NAMALWA (cell line): ENCODE results near the gene TENT5C.

Source experiments
- DNase-seq: peaks from one replicate; pipeline ENCODE4 v3.0.0-alpha.2; 2015; ENCODE audit warnings: low spot score

The TENT5C gene

DNA sequence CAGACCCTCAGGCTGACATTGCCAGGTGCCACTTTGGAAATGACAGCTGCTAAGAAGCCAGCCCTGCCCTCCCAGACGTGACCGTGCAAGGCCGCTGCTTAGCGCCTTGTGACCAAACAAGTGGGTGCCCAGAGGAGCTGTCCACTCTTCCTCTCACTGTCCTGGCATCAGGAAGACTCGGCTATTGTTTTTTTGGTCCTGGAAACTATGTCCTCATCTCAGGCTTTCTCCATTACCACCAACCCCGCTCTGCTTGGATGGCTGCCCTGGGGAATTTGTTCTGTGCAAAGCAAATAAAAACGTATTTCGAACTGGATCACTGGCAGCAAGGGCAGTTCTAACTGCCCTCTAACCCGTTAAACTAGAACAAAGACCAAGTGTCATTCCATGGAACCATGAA is 13.7 kb upstream of the TENT5C start:
- no peak for DNase-seq

DNA sequence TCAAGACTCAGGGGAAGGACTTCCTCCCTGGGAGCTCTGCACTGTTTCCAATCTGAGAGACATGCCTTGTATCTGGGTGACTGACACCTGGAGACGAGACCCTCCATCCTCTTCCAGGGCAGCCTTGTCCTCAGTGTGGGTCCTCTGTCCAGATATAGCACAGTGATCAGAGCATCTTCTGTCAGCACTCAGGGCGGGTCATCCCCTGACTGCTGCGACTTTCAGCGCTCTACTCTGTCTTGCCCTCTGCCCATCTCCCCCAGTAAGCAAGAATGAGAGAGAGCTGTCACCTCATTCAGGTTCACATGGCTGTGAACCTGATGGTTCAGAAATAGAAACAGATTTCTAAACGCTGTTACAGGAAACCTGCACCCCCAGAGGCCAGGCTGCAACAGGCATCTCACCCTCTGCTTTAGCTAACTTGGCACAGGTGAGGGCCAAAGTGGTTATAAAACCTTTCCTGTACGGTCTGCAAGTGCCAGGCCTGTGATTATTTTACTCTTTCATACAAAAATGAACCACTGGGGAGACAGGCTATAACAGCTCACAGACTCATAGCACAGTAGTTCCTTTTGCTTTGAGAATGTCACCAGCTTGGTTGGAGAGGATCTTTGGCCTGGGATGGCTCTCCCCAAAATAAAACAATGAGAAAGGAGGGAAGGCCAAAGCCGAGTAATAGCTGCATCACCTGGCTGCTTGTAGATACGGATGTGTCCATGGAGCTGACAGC is 11.4 kb upstream of the TENT5C start:
- DNase-seq: no peak

DNA sequence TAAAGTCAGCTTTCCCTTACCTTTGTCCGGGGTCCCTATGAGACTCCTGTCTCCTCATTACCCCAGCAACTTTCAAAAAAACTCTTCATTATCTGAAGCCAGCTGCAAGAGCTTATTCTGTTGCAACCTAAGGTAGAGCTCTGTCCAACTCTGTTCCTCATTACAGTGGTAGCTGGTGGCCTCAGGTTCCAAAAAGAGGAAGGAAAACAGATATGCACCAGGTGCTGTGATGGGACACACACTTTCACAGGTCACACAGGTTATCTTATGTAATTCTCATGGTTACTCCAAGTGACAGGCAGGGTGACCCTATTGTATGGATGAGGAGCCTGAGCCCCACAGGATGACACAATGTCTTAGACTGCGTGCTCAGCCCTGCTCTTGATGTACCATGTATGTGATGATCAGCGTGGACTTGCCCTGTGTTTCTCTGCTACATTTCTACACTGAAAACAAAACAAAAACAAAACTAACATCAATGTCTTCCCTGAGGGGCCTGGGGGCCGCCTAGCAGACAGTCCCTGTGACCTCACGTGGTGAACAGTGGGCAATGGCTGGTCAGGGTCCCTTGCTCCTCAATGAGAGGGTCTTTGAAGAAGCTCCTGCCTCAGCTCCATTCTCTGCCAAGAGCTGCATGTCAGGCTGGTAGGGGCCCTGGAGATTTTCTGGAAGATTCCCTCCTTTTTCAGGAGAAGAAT is 9.7 kb upstream of the TENT5C start:
- peak; percentile 9 for DNase-seq

DNA sequence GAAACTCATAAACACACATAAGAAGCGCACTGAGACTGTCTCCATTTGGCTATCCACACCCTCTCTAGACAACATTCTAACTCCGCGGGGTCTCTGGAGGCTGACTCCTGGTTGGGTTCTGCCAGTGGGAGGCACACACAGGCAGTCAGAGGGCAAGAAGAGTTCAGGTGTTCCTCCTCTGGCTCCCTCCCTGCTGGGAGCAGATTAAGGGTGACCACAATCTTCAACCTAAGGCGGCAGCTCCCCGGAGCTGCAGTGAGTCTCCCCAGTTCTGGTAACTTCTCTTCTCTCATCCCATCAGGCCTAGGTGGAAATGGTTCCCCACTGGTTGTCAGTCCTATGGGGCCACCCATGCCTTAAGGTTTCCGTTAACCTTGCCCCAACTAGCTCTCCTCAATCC is 7.4 kb upstream of the TENT5C start:
- DNase-seq: no peak

DNA sequence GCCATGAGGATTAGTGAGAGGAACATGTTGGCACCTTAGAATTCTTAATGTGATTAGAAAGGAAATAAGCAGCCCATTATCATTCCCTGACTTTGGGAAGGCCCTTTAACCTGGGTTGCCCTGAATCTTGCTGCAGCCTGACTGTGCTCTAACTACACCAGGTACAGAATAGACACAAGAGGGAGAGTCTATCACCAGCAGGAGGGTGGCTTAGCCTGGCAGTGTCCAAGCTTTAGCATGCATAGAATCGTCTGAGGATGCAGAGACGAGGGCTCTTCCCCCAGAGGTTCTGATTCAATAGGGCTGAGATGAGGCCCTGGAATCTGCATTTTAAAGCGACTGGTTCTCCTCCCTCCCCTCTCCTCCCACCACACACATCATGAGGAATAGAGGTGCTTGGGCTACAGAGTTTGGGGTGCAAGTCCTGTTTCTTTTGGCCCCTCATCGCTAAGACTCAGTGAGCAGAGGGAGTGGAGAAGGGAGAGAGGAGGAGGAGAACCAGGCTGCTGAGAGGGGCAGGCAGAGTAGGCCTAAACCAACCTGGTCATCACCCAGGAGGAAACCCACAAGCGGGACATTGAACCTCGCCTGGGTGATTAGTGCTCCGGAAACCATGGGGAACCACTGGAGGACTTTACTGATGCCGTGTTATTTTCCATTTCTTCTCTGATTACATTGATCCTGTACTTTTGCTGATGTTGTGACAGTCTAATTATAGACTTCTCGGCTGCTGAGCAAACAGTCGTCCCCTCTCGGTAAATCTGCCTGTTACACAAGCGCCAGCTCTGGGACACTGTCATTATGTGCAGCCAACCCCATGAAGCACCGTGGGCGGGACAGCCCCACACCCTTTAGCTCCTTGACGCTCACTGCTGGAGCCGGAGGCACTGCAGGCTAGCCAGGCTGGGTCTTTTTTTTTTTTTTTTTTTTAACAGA is 6.3 kb upstream of the TENT5C start:
- no peak for DNase-seq

DNA sequence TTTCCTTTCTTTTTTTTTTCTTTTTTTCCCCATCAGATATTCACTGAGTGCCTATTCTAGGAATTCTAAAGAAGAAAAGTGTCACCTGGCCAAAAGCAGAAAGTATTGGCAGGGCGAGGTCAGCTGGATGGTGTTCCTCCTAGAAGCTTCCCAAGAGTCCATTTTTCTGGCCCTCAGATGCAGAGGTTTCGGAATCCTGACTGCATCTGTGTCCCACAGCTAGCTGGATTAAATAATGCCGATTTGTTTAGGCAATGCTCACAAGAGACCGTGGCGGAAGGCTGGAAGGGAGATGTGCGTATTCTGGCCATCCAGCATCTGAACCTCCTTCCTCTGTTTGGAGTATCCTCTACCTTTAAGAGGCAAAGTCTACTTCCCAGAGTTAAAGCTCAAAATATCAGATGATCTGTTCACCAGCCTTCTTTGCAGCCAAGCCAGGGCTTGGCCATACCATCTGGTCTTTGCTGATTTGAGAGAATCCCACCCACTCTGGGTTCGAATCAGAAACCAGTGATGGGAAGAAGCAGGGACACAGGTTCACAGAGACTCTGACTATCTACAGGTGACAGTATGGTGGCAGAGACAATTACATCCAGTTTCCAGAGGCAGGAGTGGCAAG is 5.4 kb upstream of the TENT5C start:
- no peak for DNase-seq

DNA sequence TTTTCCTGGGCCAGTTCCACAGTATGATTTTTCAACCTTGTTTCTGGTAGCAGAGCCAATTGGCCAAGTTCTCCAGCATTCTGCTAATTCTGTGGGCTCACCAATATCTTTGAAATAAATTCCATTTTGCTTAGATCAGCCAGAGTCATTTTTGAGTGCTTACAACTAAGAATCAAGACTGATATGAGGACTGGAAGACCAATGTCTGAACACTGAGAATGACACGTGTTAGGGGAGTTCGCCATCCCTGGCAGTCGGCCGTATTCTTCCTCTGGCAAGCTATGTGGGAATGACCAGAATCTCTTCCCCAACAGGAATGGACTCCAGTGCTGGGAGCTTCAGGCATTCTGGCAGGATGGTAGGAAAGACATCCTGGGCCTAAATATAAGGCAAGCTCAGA is 4.9 kb upstream of the TENT5C start:
- DNase-seq: no peak

DNA sequence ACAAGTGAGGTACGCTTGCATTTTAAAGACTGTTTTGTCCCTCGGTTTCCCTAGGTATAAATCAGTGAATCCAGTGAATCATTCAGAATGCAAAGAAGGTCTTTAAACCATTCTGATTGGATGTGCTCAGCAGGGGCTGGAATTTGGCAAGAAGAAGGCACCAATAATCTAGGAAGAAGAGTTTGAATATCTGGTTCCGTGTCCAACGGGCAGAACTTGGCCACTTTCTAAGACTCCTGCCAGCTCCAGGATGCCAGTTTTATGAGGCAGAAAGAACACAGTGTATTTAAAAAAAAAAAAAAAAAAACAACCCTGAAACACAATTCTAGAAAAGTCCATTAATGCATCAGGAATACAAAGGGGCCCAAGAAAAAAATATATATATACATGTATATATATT is 3.0 kb upstream of the TENT5C start:
- no peak for DNase-seq

DNA sequence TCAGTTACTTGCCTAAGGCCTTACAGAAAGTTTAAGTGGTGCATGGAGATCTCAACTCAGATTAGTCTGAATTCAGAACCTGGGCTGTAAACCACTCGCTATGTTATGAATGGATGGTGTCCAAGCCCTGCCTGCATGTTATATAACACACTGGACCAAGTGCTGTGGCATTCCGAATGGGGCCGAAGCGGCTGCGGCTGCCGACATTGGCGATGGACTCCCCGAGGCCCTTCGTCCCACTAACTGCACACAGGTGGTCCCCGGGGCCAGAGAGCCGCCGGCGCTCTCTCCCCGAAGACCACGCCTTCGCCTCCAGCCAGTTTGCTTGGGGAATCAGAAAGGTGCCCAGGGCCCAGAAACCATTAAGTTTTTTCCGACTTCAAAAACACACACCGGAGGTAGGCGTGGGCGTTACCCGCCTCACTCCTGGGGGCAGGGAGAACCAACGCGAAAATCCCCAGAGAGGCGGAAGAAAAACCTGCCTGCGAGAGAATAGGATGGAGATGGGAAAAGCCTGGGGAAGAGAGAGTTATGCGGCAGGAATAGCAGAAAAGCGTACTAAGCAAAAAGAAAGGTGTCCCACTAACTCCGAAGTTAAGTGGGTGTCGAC is 579 bp upstream of the TENT5C start:
- no peak for DNase-seq

DNA sequence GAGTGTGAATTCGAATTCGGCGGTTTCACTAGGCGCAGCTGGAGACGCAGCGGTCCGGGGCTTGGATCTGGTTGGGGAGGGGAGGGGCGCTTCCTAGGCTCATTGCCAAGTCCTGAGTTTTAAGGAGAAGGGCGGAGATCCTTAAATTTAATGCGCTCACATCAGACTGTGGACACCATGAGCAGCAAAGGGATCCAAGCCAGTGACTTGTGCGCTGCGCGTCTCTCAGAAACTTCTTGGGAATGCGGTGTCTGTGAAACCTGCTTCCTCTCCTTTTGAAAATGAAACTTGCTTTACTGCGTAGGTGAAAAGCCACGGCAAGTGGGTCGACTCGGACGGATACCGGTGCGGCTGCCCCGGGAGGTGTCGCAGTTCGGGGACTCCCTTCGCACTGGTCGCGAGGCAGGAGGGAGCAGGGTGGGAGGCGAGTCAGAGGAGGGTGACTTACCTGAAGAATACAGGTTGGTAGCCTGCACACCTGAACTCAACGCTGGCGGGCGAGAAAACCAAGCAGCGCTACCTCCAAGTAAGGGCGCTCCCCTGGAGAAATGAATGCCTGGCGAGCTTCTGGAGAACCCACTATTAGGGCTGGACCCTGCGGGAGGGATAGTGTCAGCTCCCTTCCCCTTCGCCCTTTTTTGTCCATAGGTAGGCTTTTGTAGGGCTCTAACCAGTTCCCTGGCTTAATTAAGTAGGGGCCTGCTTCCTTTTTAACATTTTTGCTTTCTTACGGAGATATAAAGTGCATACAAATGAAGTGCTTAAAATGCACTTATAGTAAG is 992 bp downstream of the TENT5C start:
- DNase-seq: no peak

DNA sequence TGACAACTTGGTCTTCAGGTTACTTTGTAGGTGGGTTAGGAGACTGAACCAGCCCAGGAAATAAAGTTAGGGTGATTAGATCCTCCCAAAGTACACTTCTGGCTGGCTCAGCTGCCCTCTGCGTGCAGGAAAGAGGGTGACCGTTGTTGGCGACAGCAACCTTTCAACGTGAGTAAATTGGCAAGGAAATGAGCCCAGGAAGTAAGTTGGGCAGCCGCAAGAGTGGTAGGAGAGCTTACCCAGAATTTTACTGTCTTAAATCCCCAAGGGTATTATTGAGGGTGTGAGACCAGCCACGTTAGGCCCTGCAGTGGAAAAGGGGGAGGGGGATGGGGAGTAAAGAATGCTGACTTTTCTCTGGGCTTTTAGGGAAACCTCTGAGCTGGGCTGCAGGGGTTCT is 1.6 kb downstream of the TENT5C start:
- DNase-seq: peak; percentile 13

DNA sequence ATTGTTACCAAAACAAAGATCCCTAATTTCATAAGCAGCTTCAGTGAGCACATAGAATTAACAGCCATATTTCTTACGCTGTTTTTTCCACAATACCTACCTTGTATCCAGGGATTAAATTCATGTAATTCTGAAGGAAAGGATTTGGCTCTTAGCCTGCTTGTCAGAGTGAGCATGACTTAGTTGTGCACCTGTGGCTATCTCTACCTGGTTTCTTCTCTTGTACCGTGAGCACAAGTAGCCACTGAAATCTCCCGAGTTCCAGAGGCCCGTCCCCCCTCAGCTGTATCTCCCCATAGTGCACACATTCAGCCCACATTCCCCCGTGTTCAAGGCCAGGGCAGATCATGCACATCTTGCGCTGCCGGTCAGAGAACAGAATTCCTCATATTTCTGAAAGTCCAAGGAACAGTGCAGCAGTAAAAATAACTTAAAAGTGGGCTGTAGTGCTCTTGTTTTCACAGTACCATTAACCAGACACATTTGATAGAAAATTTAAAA is 2.3 kb downstream of the TENT5C start:
- no peak for DNase-seq

DNA sequence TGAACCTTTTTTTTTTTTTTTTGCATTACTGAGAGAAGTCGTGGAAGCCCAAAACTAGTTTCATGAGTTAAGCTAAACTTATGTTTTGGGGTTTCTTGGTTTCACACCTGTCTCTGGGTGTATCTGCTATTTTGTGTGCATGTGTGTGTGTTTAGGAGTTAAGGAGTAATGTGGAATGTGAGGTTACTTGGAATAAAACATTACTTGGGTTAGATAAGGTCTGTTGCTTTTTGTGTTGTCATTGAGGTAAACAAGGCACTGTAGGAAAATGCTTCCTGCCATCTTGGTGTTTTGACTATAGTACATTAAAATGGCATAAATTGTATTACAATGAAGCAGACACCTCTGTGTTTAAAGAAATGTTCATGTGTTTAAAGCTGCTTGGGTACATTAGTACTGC is 2.9 kb downstream of the TENT5C start:
- no peak for DNase-seq

DNA sequence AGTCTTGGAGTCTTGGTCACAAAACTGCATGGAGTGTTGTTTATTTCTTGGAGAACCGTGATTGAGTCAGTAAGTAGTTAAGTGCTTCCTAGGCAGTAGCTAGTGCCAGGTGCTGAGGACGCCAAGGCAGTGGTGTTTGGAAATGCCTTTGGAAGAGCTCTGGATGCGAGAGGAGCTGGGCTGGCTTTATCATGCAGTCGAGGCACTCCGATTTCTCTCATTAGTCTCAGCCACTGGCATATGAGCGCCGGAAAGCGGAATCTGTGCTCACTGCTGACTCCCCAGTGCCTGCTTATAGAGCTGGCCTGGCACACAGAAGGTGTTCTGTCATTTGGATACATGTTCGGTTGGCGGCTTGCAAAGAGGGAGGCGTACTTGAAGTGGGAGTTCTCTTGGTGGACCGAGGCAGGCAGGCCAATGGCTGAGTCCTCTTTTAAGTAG is 3.6 kb downstream of the TENT5C start:
- no peak for DNase-seq

DNA sequence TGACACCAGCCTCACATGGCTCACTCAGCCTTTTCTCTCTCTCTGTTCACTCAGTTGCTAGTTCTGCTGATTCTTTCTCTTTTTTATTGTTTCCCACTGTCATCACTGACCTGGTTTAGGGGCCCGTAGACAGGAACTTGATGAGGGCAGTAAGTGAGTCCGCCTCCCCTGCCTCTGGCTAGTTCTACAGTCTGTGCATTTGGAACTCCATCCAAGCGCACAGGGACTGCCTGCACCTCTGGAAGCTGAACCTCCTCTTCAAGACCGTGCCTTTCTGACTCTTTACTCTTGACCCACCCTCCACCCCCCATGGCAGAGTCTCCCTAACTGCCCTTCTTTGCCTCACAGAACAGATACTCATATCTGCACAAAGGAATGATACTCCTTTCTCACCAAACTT is 4.2 kb downstream of the TENT5C start:
- no peak for DNase-seq

DNA sequence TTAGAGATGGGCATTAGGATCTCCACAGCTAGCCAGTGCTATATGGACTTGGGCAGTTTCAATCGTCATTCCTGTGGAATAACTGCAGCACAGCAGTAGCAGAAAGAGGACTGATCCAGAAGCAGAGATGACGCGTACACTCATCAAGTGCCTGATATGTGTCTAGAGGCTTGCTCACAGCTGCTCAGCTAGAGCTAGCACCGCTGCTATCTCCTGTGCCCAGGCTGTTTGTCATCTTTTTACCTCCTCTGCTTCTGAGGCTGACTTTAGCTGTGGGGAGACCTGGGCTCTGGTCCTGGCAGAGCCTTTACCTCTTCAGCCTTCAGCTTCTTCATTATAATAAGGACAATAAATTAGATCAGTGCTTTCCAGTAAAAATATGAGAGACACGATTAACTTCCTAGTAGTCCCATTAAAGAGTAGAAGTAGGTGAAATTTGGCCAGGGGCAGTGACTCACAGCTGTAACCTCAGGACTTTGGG is 5.3 kb downstream of the TENT5C start:
- DNase-seq: no peak

DNA sequence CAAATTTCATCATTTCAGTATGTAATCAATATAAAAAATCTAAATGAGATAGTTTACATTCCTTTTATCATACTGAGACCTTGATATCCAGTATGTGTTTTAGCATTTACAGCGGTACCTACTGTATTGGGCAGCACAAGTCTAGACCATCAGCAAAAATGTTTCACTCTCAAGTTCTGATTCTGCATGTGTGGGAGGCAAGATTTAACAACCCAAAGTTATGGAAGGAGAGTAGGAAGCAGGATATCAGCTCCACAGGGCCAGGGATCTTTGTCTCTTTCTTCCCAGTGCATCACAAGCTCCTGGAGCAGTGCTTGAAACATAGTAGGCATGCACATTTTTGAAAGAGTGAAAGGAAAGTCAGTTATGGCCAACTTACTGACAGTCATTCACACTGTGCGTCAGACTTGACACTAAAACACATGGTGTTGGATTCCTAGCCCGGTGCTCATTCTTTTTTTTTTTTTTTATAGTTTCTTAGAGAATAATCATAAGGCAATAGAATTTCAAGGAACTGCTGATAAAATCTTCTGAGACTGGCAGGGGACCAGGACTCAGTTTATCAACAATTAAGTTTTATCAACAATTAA is 6.1 kb downstream of the TENT5C start:
- DNase-seq: no peak

DNA sequence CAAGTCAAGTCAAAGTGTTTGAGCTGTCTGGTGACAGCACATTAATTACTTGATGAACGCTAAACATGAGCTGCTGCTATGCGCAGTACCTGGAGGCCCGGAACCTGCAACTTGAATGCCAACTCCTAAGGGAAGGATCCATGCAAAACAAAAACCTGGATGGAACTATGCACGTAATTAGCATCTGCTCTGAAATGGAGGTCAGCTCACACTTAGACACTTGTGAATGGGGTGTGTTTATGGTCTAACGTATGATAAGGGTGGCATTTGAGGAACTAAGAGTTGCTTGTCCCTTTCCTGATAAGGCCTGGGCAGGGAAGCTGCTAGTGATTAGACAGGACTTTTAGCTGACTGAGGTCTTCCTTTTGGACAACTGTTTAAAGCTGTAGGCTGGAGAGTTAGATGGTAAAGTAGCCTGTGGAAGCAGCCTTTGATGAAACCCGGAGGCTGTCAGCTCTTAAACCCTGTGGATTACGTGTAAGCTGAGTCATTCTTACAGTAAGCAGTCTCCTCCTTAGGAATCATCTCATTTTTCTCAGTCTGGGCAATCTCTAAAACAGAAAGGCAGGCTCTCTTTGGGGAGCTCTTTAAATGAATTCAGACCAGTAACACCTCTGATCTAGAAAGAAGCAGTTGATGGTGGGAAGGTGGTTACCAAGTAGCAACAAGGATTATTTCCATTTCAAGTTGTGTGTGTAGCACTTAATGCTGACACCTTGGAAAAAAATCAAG is 6.8 kb downstream of the TENT5C start:
- DNase-seq: no peak

DNA sequence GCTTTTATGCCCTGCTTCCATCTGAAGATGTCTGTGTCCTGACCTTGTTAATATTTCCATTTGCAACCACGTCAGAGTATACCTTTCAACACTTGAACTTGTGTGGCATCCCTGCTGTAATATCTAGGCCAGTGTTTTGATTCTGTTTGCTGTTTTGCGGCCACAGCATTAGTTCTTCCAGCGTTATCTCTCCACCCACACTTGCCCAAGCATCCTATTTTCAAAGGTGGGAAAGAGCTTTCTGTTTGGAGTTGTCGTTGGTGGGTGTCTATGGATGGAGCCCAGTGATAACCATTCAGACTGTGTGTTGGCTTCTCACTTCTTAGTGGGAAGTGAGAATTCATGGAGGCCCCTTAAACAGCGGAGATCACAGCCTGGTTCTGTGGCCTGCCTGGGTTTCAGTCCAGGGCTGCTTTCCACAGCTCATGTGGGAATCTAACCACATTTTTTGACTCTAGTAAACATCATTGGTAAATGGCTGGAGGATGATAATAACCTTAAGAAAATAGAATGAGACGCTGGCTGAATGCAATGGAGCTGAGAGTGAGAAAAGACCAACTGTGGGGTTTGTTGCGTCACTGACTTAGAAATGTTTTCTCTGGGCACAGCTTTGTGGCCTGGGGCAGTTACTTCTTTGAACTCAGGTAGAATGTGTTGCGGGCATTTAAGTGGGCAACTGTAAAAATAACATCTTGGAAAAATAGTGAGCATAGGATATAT is 7.6 kb downstream of the TENT5C start:
- no peak for DNase-seq
